ENCODE measurements around the gene CDKAL1. TPM values are rescaled to one million over a fixed set of nuclear protein-coding genes. Genes with fewer than 3 reads are reported as not detected.
A peak's percentile ranks its signal among the peaks of the same experiment; 100 is the strongest.

Gene CDKAL1
- total and polyA plus RNA-seq, 10 of the 15 experiments (the other 5 are each of a cell fraction or from before 2014, with no cell fraction given), result 10.7 to 26.9 (median 17.3) TPM

- Histone ChIP-seq H3K27me3 (replicated peaks in 1 of 2; ENCODE audit: control insufficient read depth in 2 of 2, insufficient read depth in 2 of 2, low read length in 1 of 2) (no peaks in the 10 kb centered on the region), H3K4me1 (ENCODE audit: control insufficient read depth, insufficient read depth, low read length) (peaks cover 17% of the 10 kb centered on the region), H3K27ac (ENCODE audit: control insufficient read depth, insufficient read depth) (no peak overlapping the region), H3K36me3 (ENCODE audit: control insufficient read depth in 2 of 2, insufficient read depth in 2 of 2, low read length in 1 of 2) (no peaks in the 10 kb centered on the region), H2AFZ (ENCODE audit: control insufficient read depth, low read depth, low read length) (no peak overlapping the region), H3K4me3 (no peak overlapping the region), H3K4me2 (ENCODE audit: control insufficient read depth, insufficient read depth) (no peak overlapping the region), H4K20me1 (ENCODE audit: control insufficient read depth, insufficient read depth) (no peaks in the 10 kb centered on the region), H3K79me2 (ENCODE audit: control insufficient read depth, insufficient read depth, low read length) (no peaks in the 10 kb centered on the region), H3K9ac (ENCODE audit: control insufficient read depth, insufficient read depth, low read length) (no peak overlapping the region), H3K9me3 (replicated peaks; ENCODE audit: control insufficient read depth, insufficient read depth, low read length) (peaks cover 1% of the 10 kb centered on the region; the same call in 2 of the 3 replicates)
- CTCF ChIA-PET, result no interaction called here
- TF ChIP-seq SPI1 (IDR thresholded peaks at IDR 0.05; ENCODE audit: borderline replicate concordance, insufficient read depth, low read depth, low read length) (peak; percentile 61; the same call in 1 of the 2 replicates), CBX5 (IDR thresholded peaks at IDR 0.05; ENCODE audit: low read depth) (no peak)
- 21% methylated on average over 1 of the region's 1 CpG for WGBS (ENCODE audit: insufficient coverage, insufficient replicate concordance, low lambda C conversion rate, missing lambda C conversion rate)
- DNase-seq (ENCODE audit: low read depth, low spot score) (no peak), FAIRE-seq (no peak), ATAC-seq (no peak)
- SMC1A ChIA-PET (ENCODE audit: uncharacterized antibody, unreplicated experiment), result interaction anchor here (0.6 kb wide), 1 partner anchor 19 kb away, joined by 5 read pairs; no protein-coding TSS in a partner anchor
- RAD21 ChIA-PET (ENCODE audit: unreplicated experiment), result no interaction called here
- in situ Hi-C loops (cut with MboI), result no loop called here
- POLR2A ChIA-PET, result interaction anchor here (0.6 kb wide), 1 partner anchor 24 kb away, joined by 7 read pairs; no protein-coding TSS in a partner anchor
- no TSS peak for BruUV-seq (replicated peaks)
- intact Hi-C loops (cut with micrococcal nuclease; ENCODE audit: unreplicated experiment), result no loop called here
These were observed 380.9 kb downstream of the CDKAL1 start for GRCh38 chr6:20915156-20915555.

GRCh38 chr6:20915626-20916025 lies 381.4 kb downstream of the CDKAL1 start:
- no peak overlapping the region for H3K9ac ChIP-seq (ENCODE audit: control insufficient read depth, insufficient read depth, low read length)
- H3K27ac ChIP-seq (ENCODE audit: control insufficient read depth, insufficient read depth), result no peak overlapping the region
- H3K9me3 ChIP-seq (replicated peaks; ENCODE audit: control insufficient read depth, insufficient read depth, low read length), result peaks cover 1% of the 10 kb centered on the region; the same call in 2 of the 3 replicates
- no peaks in the 10 kb centered on the region for H3K36me3 ChIP-seq (ENCODE audit: control insufficient read depth in 2 of 2, insufficient read depth in 2 of 2, low read length in 1 of 2)
- H2AFZ ChIP-seq (ENCODE audit: control insufficient read depth, low read depth, low read length), result no peak overlapping the region
- H3K4me1 ChIP-seq (ENCODE audit: control insufficient read depth, insufficient read depth, low read length), result peaks cover 17% of the 10 kb centered on the region
- H3K27me3 ChIP-seq (replicated peaks in 1 of 2; ENCODE audit: control insufficient read depth in 2 of 2, insufficient read depth in 2 of 2, low read length in 1 of 2), result no peaks in the 10 kb centered on the region
- ATAC-seq, result no peak
- no peaks in the 10 kb centered on the region for H3K79me2 ChIP-seq (ENCODE audit: control insufficient read depth, insufficient read depth, low read length)
- no peaks in the 10 kb centered on the region for H4K20me1 ChIP-seq (ENCODE audit: control insufficient read depth, insufficient read depth)
- SMC1A ChIA-PET (ENCODE audit: uncharacterized antibody, unreplicated experiment), result no interaction called here
- POLR2A ChIA-PET, result no interaction called here
- in situ Hi-C loops (cut with MboI), result no loop called here
- 94% methylated on average over 1 of the region's 1 CpG for WGBS (ENCODE audit: insufficient coverage, insufficient replicate concordance, low lambda C conversion rate, missing lambda C conversion rate)
- CTCF ChIA-PET, result interaction anchor here (0.6 kb wide), 1 partner anchor 54 kb away, joined by 3 read pairs; no protein-coding TSS in a partner anchor
- H3K4me2 ChIP-seq (ENCODE audit: control insufficient read depth, insufficient read depth), result no peak overlapping the region
- DNase-seq (ENCODE audit: low read depth, low spot score), result no peak
- no peak for FAIRE-seq
- RAD21 ChIA-PET (ENCODE audit: unreplicated experiment), result no interaction called here
- no peak overlapping the region for H3K4me3 ChIP-seq
- no TSS peak for BruUV-seq (replicated peaks)
- intact Hi-C loops (cut with micrococcal nuclease; ENCODE audit: unreplicated experiment), result no loop called here
- TF ChIP-seq HDGF (IDR thresholded peaks at IDR 0.05) (no peak), JUNB (IDR thresholded peaks at IDR 0.05) (no peak), STAT1 (conservative IDR thresholded peaks at IDR 0.05) (no peak), ZNF24 (IDR thresholded peaks at IDR 0.05) (no peak), NR2F1 (conservative IDR thresholded peaks at IDR 0.05) (no peak), RAD21 (IDR thresholded peaks at IDR 0.05; ENCODE audit: insufficient read depth, low read depth, low read length) (no peak), ZBED1 (IDR thresholded peaks at IDR 0.05; ENCODE audit: borderline replicate concordance) (no peak), TCF12 (IDR thresholded peaks at IDR 0.05; ENCODE audit: low read depth, low read length) (no peak), ZNF622 (IDR thresholded peaks at IDR 0.05) (no peak)
- TF ChIP-seq, protein P1, sequence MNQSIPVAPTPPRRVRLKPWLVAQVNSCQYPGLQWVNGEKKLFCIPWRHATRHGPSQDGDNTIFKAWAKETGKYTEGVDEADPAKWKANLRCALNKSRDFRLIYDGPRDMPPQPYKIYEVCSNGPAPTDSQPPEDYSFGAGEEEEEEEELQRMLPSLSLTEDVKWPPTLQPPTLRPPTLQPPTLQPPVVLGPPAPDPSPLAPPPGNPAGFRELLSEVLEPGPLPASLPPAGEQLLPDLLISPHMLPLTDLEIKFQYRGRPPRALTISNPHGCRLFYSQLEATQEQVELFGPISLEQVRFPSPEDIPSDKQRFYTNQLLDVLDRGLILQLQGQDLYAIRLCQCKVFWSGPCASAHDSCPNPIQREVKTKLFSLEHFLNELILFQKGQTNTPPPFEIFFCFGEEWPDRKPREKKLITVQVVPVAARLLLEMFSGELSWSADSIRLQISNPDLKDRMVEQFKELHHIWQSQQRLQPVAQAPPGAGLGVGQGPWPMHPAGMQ (IDR thresholded peaks at IDR 0.05; ENCODE audit: borderline replicate concordance), result no peak
- TF ChIP-seq, protein P2, sequence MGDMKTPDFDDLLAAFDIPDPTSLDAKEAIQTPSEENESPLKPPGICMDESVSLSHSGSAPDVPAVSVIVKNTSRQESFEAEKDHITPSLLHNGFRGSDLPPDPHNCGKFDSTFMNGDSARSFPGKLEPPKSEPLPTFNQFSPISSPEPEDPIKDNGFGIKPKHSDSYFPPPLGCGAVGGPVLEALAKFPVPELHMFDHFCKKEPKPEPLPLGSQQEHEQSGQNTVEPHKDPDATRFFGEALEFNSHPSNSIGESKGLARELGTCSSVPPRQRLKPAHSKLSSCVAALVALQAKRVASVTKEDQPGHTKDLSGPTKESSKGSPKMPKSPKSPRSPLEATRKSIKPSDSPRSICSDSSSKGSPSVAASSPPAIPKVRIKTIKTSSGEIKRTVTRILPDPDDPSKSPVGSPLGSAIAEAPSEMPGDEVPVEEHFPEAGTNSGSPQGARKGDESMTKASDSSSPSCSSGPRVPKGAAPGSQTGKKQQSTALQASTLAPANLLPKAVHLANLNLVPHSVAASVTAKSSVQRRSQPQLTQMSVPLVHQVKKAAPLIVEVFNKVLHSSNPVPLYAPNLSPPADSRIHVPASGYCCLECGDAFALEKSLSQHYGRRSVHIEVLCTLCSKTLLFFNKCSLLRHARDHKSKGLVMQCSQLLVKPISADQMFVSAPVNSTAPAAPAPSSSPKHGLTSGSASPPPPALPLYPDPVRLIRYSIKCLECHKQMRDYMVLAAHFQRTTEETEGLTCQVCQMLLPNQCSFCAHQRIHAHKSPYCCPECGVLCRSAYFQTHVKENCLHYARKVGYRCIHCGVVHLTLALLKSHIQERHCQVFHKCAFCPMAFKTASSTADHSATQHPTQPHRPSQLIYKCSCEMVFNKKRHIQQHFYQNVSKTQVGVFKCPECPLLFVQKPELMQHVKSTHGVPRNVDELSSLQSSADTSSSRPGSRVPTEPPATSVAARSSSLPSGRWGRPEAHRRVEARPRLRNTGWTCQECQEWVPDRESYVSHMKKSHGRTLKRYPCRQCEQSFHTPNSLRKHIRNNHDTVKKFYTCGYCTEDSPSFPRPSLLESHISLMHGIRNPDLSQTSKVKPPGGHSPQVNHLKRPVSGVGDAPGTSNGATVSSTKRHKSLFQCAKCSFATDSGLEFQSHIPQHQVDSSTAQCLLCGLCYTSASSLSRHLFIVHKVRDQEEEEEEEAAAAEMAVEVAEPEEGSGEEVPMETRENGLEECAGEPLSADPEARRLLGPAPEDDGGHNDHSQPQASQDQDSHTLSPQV (IDR thresholded peaks at IDR 0.05), result no peak
